ENCODE results near the gene ACP4. TPM values are rescaled to one million over a fixed set of nuclear protein-coding genes. Genes with fewer than 3 reads are reported as not detected.

ACP4 gene
- polyA plus RNA-seq, 2 donors: not detected

DNA sequence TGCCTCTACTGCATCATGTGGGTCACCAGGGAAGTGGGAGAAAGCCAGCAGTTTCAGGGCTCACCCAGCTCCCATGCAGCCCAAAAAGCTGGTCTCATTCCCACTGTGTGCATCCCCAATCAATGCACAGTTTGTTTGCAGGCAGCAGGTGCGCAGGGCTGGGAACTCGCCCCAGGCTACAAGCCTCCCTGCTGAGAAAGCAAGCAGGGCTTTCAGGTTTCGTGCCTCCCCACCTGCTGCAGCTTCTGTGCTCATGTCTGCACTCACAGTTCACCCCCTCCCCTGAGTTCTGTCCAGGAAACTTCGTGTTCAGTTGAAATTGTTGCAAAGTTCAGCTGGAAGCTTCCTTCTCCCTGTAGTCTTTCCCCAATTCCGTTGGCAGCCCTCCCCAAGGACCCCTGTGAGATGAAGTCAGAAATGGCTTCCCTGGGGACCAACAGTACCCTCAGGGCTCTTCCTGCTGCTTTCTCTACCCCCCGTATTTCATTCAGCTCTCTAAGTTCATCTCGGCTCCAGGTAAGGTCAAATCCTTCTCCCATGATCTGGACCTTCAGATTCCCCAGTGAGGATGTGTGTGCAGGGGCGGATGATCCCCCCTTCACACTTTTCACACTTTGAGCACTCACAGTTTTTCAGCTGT is 54.2 kb downstream of the ACP4 start:
- 56 to 60% methylated on average over 8 of the region's 8 CpGs for WGBS, 2 donors
- Histone ChIP-seq H3K27ac (ENCODE audit: low read depth in 2 of 2, low read length in 1 of 2) (no peak overlapping the region), H3K9me3 (ENCODE audit: control insufficient read depth in 2 of 2, insufficient read depth in 1 of 2, low read depth in 1 of 2, low read length in 1 of 2) (peaks cover 4 to 7% of the 10 kb centered on the region in 2 donors), H3K4me1 (ENCODE audit: control insufficient read depth in 2 of 2, insufficient read depth in 2 of 2, low read length in 1 of 2) (no peaks in the 10 kb centered on the region), H3K36me3 (ENCODE audit: control insufficient read depth in 2 of 2, insufficient read depth in 2 of 2, low read length in 1 of 2) (no peaks in the 10 kb centered on the region), H3K4me3 (ENCODE audit: low read depth in 1 of 2, low read length in 2 of 2) (no peak overlapping the region), H3K27me3 (ENCODE audit: control insufficient read depth in 1 of 2, insufficient read depth in 2 of 2, low read length in 2 of 2) (no peaks in the 10 kb centered on the region)

Other genes starting within 250 kb of the ACP4 start
- under 1 TPM; 0.65 to 0.92 TPM for gene LRRC4B, start 222.0 kb upstream of the ACP4 start, polyA plus RNA-seq
- under 1 TPM; 0.09 to 0.20 TPM for gene SYT3, start 150.5 kb upstream of the ACP4 start, polyA plus RNA-seq
- gene C19orf81, start 141.0 kb upstream of the ACP4 start, polyA plus RNA-seq: under 1 TPM in 1 of 2 donors, not detected in 1; 0.15 TPM
- gene SHANK1, start 70.6 kb upstream of the ACP4 start, polyA plus RNA-seq: under 1 TPM; 0.06 to 0.13 TPM
- 1 to 10 TPM; 3.9 to 4.8 TPM for gene CLEC11A, start 67.1 kb upstream of the ACP4 start, polyA plus RNA-seq
- not detected for gene GPR32, start 20.0 kb upstream of the ACP4 start, polyA plus RNA-seq
- 1 to 10 TPM; 2.0 to 2.8 TPM for gene KLK1, start 33.4 kb downstream of the ACP4 start, polyA plus RNA-seq
- not detected for gene KLK15, start 43.2 kb downstream of the ACP4 start, polyA plus RNA-seq
- not detected for gene KLK3, start 64.5 kb downstream of the ACP4 start, polyA plus RNA-seq
- not detected for gene KLK2, start 83.0 kb downstream of the ACP4 start, polyA plus RNA-seq
- under 1 TPM; 0.06 to 0.18 TPM for gene KLK4, start 121.0 kb downstream of the ACP4 start, polyA plus RNA-seq
- 10 to 100 TPM; 13.9 to 18.7 TPM for gene KLK5, start 162.6 kb downstream of the ACP4 start, polyA plus RNA-seq
- gene KLK6, start 179.2 kb downstream of the ACP4 start, polyA plus RNA-seq: 10 to 100 TPM; 32.8 to 64.6 TPM
- 10 to 100 TPM; 36.4 to 96.4 TPM for gene KLK7, start 193.5 kb downstream of the ACP4 start, polyA plus RNA-seq
- gene KLK8, start 211.2 kb downstream of the ACP4 start, polyA plus RNA-seq: 100 to 1,000 TPM; 226 to 261 TPM
- 100 to 1,000 TPM; 223 to 304 TPM for gene KLK10, start 229.3 kb downstream of the ACP4 start, polyA plus RNA-seq
- gene KLK11, start 236.2 kb downstream of the ACP4 start, polyA plus RNA-seq: 100 to 1,000 TPM; 168 to 345 TPM
- 100 to 1,000 TPM in 1 of 2 donors, 10 to 100 TPM in 1; 12.4 to 427 TPM for gene KLK12, start 244.6 kb downstream of the ACP4 start, polyA plus RNA-seq